Colonic mucosa (tissue), 4 donors: Measurements from ENCODE around the gene NNT. TPM values are rescaled to one million over a fixed set of nuclear protein-coding genes. Genes with fewer than 3 reads are reported as not detected.
"Not testable (repeated sequence)": the region's sequence is repeated elsewhere in the genome, so short reads cannot be mapped to it uniquely, and the experiment has no call there.

Experiments used
- DNase-seq: peaks from one replicate; pipeline ENCODE4 v3.0.0-alpha.2; 2020
- H3K27ac ChIP-seq: fragments of 200-600 bp; one replicate; pipeline ENCODE4 v1.8.0; 2021
- H3K27me3 ChIP-seq: fragments of 200-600 bp; one replicate; pipeline ENCODE4 v1.8.0; 2021
- H3K36me3 ChIP-seq: fragments of 200-600 bp; one replicate; pipeline ENCODE4 v1.8.0; 2021
- H3K4me1 ChIP-seq: fragments of 200-600 bp; one replicate; pipeline ENCODE4 v1.8.0; 2021; ENCODE audit warnings: mild to moderate bottlenecking
- H3K4me3 ChIP-seq: fragments of 200-600 bp; one replicate; pipeline ENCODE4 v1.8.0; 2021
- H3K9ac ChIP-seq, 2 donors: one replicate each; pipeline ENCODE4 v1.7.0; 2013; ENCODE audit warnings: control low read depth in 2 of 2, low read depth in 2 of 2, low read length in 2 of 2
- H3K9me3 ChIP-seq: fragments of 200-600 bp; one replicate; pipeline ENCODE4 v1.8.0; 2021
- intact Hi-C: fragments of 100-400 bp; cut with DNase I; formaldehyde crosslinking; loops from one replicate; pipeline ENCODE4 v1.14.1; 2022
- total RNA-seq, 2 donors: library from RNA; stranded (reverse); fragmentation: NEBNext Ultra II Directional in 1 of 2; extraction: Animal tissue kit (Norgen Biotek cat#: 25700) in 1 of 2; gene quantifications; one replicate each; pipeline ENCODE4 v1.2.1, GENCODE V29; 2021
- TF ChIP-seq, protein P1 (sequence below): fragments of 200-600 bp; IDR thresholded peaks from one replicate; pipeline ENCODE4 v1.8.0; 2022; ENCODE audit warnings: antibody characterized with exemption, mild to moderate bottlenecking
- donor health status: healthy.
- donor health status: DM: no; HTN: no; CAD: no.
- donor health status: DM: no; HTN: no; CAD: no.

Gene NNT
- total RNA-seq, 2 donors from 2014 or later, result 81.3 to 148 TPM

DNA sequence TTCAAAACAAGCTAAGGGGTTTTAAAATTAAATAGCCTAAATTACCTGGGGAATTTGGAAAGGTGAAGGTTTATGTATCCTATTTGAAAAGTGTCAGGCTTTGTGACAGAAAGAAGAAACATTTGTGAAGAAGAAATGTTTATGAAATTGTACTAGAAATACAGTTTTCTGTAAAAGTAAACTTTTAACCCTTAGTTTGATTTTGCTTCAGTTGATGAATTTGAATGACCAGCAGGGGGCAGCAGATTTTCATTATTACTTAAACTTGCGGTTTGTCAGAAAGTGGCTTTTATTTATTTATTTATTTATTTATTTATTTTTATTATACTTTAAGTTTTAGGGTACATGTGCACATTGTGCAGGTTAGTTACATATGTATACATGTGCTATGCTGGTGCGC is 58.1 kb downstream of the NNT start:
- no peak overlapping the region for H3K4me3 ChIP-seq
- no peaks in the 10 kb centered on the region for H3K36me3 ChIP-seq
- H3K27ac ChIP-seq, result no peak overlapping the region
- intact Hi-C loops, result no loop called here
- no peak for DNase-seq
- H3K4me1 ChIP-seq, result no peaks in the 10 kb centered on the region
- H3K9me3 ChIP-seq, result no peaks in the 10 kb centered on the region
- TF ChIP-seq, protein P1, sequence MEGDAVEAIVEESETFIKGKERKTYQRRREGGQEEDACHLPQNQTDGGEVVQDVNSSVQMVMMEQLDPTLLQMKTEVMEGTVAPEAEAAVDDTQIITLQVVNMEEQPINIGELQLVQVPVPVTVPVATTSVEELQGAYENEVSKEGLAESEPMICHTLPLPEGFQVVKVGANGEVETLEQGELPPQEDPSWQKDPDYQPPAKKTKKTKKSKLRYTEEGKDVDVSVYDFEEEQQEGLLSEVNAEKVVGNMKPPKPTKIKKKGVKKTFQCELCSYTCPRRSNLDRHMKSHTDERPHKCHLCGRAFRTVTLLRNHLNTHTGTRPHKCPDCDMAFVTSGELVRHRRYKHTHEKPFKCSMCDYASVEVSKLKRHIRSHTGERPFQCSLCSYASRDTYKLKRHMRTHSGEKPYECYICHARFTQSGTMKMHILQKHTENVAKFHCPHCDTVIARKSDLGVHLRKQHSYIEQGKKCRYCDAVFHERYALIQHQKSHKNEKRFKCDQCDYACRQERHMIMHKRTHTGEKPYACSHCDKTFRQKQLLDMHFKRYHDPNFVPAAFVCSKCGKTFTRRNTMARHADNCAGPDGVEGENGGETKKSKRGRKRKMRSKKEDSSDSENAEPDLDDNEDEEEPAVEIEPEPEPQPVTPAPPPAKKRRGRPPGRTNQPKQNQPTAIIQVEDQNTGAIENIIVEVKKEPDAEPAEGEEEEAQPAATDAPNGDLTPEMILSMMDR, result peak; percentile 53
- no peak overlapping the region for H3K9ac ChIP-seq
- no peaks in the 10 kb centered on the region for H3K27me3 ChIP-seq

DNA sequence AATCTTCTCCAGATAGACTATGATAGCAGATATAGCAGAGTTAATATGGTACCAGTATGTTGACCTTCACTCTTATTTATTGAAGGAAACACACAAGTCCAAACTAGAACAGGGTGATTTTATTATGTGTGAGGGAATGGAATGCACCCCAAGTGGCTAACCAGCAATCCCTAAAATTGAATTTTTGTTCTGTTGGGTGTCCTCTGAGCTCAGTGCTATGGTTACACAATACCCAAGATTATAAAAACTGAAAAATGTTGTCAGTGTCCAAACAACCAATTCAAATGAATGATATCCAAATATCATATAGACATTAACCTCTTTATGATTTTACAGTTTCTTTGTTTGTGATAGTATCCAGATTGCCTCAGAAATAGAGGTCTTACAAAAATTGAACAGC is 60.9 kb downstream of the NNT start:
- H3K4me3 ChIP-seq, result no peak overlapping the region
- H3K9ac ChIP-seq, result no peak overlapping the region
- TF ChIP-seq, protein P1, result no peak
- H3K9me3 ChIP-seq, result no peaks in the 10 kb centered on the region
- no peaks in the 10 kb centered on the region for H3K4me1 ChIP-seq
- intact Hi-C loops, result no loop called here
- no peak overlapping the region for H3K27ac ChIP-seq
- DNase-seq, result no peak
- H3K36me3 ChIP-seq, result no peaks in the 10 kb centered on the region
- no peaks in the 10 kb centered on the region for H3K27me3 ChIP-seq

DNA sequence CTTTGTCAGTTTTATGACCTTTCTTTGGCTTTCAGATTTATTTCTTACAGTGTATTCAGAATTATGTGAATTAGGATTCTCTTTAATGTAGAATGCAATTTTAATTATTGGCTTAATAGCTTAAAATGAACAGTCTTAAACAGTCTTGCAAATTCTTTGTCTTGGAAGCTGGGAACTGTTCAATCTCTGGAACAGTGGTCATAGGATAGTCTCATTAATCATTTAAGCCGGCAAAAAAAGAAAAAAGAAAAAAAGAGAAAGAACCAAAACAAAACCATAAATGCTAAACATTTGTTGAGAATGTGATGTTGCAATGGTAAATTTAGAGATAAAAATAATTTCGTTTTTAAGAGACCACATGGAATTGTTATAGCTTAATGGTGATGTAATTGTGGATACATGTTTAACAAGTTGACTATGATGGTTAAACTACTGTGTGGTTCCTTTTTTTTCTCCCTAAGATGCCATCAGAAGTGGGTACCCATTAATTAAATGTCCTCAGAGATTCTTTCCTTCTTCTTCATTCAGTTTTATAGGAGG is 61.6 kb downstream of the NNT start:
- Histone ChIP-seq H3K9me3 (no peaks in the 10 kb centered on the region), H3K27ac (no peak overlapping the region), H3K9ac (no peak overlapping the region), H3K4me3 (no peak overlapping the region), H3K4me1 (no peaks in the 10 kb centered on the region), H3K36me3 (no peaks in the 10 kb centered on the region), H3K27me3 (no peaks in the 10 kb centered on the region)
- TF ChIP-seq, protein P1, result no peak
- intact Hi-C loops, result no loop called here
- no peak for DNase-seq

DNA sequence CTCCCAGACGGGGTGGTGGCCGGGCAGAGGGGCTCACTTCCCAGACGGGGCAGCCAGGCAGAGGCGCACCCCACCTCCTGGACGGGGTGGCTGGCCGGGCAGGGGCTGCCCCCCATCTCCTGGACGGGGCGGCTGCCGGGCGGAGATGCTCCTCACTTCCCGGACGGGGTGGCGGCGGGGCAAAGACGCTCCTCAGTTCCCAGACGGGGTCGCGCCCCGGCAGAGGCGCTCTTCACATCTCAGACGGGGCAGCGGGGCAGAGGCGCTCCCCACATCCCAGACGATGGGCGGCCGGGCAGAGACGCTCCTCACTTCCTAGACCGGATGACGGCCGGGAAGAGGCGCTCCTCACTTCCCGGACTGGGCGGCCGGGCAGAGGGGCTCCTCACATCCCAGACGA is 62.8 kb downstream of the NNT start:
- H3K9ac ChIP-seq, H3K9me3 ChIP-seq, H3K27ac ChIP-seq, intact Hi-C loops, H3K27me3 ChIP-seq, H3K4me3 ChIP-seq, H3K36me3 ChIP-seq, DNase-seq, H3K4me1 ChIP-seq: not testable (repeated sequence)

DNA sequence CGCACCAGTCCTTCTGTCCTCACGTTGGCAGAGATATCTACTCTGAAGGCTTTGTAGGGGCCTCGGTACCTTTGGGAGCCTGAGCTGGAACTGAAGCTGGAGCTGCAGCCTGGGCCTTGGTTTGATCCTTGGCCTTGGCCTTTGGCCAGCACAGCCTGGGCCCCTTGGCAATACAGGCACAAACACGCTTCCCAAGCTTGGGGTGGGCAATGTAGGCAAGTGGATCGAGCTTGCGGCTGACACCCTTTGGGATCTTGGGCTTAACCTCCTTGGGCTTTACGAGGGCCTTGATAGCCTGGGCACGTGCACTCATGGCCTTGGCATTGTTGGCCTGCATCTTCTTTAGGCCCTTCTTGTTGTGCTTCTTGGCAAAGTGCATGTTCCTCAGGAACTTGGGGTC is 63.7 kb downstream of the NNT start:
- H3K9ac ChIP-seq, H3K36me3 ChIP-seq, DNase-seq, intact Hi-C loops, H3K9me3 ChIP-seq, H3K27ac ChIP-seq, H3K27me3 ChIP-seq, H3K4me3 ChIP-seq, H3K4me1 ChIP-seq: not testable (repeated sequence)

DNA sequence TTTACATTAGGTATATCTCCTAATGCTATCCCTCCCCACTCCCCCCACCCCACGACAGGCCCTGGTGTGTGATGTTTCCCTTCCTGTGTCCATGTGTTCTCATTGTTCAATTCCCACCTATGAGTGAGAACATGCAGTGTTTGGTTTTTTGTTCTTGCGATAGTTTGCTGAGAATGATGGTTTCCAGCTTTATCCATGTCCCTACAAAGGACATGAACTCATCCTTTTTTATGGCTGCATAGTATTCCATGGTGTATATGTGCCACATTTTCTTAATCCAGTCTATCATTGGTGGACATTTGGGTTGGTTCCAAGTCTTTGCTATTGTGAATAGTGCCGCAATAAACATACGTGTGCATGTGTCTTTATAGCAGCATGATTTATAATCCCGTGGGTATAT is 64.4 kb downstream of the NNT start:
- H3K9me3 ChIP-seq, H3K4me3 ChIP-seq, intact Hi-C loops, H3K4me1 ChIP-seq, H3K36me3 ChIP-seq, H3K9ac ChIP-seq, H3K27ac ChIP-seq, DNase-seq, H3K27me3 ChIP-seq: not testable (repeated sequence)

DNA sequence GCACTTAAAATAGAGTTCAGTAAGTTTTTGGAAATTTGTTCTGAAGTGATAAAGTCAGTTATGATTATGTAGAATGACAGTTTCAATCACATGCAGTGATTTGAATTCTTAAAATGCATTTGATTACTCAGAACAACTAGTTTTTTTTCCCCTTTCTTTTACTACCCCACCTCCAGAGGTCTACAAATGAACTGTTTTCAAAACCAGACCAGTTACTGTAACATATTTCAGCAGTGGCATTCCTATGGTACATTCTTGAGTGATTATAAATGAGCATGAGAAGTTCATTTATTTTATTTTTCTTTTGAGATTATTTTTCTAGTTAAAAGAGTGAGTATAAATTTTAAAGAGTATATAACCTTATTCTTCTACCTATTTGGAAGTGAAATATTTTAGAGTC is 71.6 kb downstream of the NNT start:
- DNase-seq, result no peak
- intact Hi-C loops, result no loop called here
- Histone ChIP-seq H3K27ac (no peak overlapping the region), H3K9me3 (no peaks in the 10 kb centered on the region), H3K27me3 (no peaks in the 10 kb centered on the region), H3K4me3 (no peak overlapping the region), H3K36me3 (no peaks in the 10 kb centered on the region), H3K4me1 (no peaks in the 10 kb centered on the region), H3K9ac (no peak overlapping the region)
- TF ChIP-seq, protein P1, result no peak
